Kidney (tissue), 14 donors: Measurements from ENCODE around the gene NFKBIB. TPM values are rescaled to one million over a fixed set of nuclear protein-coding genes. Genes with fewer than 3 reads are reported as not detected.
A peak's percentile ranks its signal among the peaks of the same experiment; 100 is the strongest.
"Not testable (repeated sequence)": the region's sequence is repeated elsewhere in the genome, so short reads cannot be mapped to it uniquely, and the experiment has no call there.

Experiments used
- DNase-seq, 5 donors: peaks; one replicate each; pipeline ENCODE4 v3.0.0-alpha.2; 2013 to 2020
- FAIRE-seq: peaks from 2 replicates; lab custom pipeline; 2012; peaks lifted over from hg19 to GRCh38; lab: Jason Lieb, UNC
- H3K27ac ChIP-seq, 2 donors: one replicate each; pipeline ENCODE4 v1.7.0; 2013; ENCODE audit warnings: low read depth in 2 of 2, low read length in 2 of 2, inconsistent platforms in 1 of 2
- H3K27me3 ChIP-seq: one replicate; pipeline ENCODE4 v1.7.1; 2013; ENCODE audit warnings: low read length, inconsistent platforms; ENCODE audit not compliant: control insufficient read depth, insufficient read depth
- H3K36me3 ChIP-seq, 3 donors: one replicate each; pipeline versions ENCODE4 v1.7.0 to v1.7.1; 2013; ENCODE audit warnings: low read length in 3 of 3, control low read depth in 1 of 3, inconsistent platforms in 1 of 3; ENCODE audit not compliant: insufficient read depth in 3 of 3, control insufficient read depth in 2 of 3
- H3K4me1 ChIP-seq, 3 donors: one replicate each; pipeline versions ENCODE4 v1.7.0 to v1.7.1; 2013; ENCODE audit warnings: low read length in 3 of 3, inconsistent platforms in 1 of 3, low read depth in 1 of 3; ENCODE audit not compliant: control insufficient read depth in 2 of 3, insufficient read depth in 2 of 3
- H3K4me3 ChIP-seq, 3 donors: one replicate each; pipeline versions ENCODE4 v1.7.0 to v1.8.1; 2013; ENCODE audit warnings: low read length in 3 of 3, control low read depth in 1 of 3, inconsistent platforms in 1 of 3
- H3K9ac ChIP-seq, 3 donors: one replicate each; pipeline versions ENCODE4 v1.7.0 to v1.7.1; 2013; ENCODE audit warnings: low read length in 3 of 3, control low read depth in 1 of 3, inconsistent platforms in 1 of 3
- H3K9me3 ChIP-seq, 3 donors: one replicate each; pipeline versions ENCODE4 v1.7.0 to v1.7.1; 2013; ENCODE audit warnings: low read length in 3 of 3, control low read depth in 1 of 3, inconsistent platforms in 1 of 3; ENCODE audit not compliant: control insufficient read depth in 2 of 3, insufficient read depth in 1 of 3
- intact Hi-C: fragments of 100-400 bp; cut with DNase I; formaldehyde crosslinking; loops from one replicate; pipeline ENCODE4 v1.11.1; 2022
- polyA plus RNA-seq: library from polyadenylated mRNA; stranded (reverse); fragments of 350-450 nt; fragmentation: Illumina TruSeq; extraction: RNeasy Lipid Tissue Mini Kit (QIAGEN cat#74804); gene quantifications from one replicate; pipeline ENCODE4 v1.2.3, GENCODE V29; 2014; ENCODE audit warnings: low read depth, low replicate concordance; ENCODE audit not compliant: insufficient read depth
- total RNA-seq: library from RNA; stranded (reverse); fragmentation: NEBNext Ultra II Directional; extraction: Animal tissue kit (Norgen Biotek cat#: 25700); gene quantifications from one replicate; pipeline ENCODE4 v1.2.1, GENCODE V29; 2021
- TF ChIP-seq, protein P1 (sequence below): IDR thresholded peaks from 3 replicates; pipeline ENCODE4 v1.5.1; 2012; ENCODE audit warnings: mild to moderate bottlenecking, moderate library complexity, borderline replicate concordance; ENCODE audit not compliant: insufficient read depth; ENCODE audit errors: extremely low read depth
- donor health status: control.
- donor health status: control.
- donor health status: control.
- donor health status: control.
- donor health status: control.
- donor health status: DM: yes; HTN: yes; CAD: no.
- donor health status: Normal renal cell carcinoma (clear cell type).

Gene NFKBIB
- total and polyA plus RNA-seq, 2 donors from 2014 or later = 23.2 to 37.6 TPM

DNA sequence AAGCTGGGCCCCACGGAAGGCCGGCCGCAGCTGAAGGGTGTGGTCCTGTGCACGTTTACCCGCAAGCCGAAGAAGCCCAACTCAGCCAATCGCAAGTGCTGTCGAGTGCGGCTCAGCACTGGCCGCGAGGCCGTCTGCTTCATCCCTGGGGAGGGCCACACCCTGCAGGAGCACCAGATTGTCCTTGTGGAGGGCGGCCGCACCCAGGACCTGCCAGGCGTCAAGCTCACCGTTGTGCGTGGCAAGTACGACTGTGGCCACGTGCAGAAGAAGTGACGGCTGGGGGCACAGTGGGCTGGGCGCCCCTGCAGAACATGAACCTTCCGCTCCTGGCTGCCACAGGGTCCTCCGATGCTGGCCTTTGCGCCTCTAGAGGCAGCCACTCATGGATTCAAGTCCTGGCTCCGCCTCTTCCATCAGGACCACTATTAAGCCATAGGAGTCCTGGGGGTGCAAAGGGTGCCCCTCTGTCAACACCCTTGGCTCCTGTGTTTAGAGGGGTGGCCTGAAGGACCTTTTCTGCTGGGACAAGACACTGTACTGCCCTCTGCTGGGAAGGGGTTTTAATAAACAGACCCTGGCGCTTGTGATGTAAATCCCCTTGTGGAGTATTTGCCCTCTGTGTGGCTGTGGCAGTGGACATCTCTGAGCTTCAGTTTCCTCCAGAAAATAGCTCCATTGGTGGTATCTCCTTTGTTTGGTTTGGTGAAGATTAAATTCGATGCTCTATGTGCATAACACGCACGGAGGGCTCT lies 32.8 kb downstream of the NFKBIB start:
- Histone ChIP-seq H3K4me3 (no peak overlapping the region), H3K9me3 (no peaks in the 10 kb centered on the region), H3K27me3 (no peaks in the 10 kb centered on the region), H3K4me1 (peaks cover 0 to 15% (median 0%) of the 10 kb centered on the region in 3 donors), H3K36me3 (peaks cover 0 to 5% (median 4%) of the 10 kb centered on the region in 3 donors), H3K9ac (no peak overlapping the region), H3K27ac (no peak overlapping the region)
- TF ChIP-seq, protein P1, sequence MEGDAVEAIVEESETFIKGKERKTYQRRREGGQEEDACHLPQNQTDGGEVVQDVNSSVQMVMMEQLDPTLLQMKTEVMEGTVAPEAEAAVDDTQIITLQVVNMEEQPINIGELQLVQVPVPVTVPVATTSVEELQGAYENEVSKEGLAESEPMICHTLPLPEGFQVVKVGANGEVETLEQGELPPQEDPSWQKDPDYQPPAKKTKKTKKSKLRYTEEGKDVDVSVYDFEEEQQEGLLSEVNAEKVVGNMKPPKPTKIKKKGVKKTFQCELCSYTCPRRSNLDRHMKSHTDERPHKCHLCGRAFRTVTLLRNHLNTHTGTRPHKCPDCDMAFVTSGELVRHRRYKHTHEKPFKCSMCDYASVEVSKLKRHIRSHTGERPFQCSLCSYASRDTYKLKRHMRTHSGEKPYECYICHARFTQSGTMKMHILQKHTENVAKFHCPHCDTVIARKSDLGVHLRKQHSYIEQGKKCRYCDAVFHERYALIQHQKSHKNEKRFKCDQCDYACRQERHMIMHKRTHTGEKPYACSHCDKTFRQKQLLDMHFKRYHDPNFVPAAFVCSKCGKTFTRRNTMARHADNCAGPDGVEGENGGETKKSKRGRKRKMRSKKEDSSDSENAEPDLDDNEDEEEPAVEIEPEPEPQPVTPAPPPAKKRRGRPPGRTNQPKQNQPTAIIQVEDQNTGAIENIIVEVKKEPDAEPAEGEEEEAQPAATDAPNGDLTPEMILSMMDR = peak; percentile 29
- FAIRE-seq = no peak
- intact Hi-C loops = no loop called here
- peak in 3 of 5 donors; percentile 32 to 78 (median 45) for DNase-seq

DNA sequence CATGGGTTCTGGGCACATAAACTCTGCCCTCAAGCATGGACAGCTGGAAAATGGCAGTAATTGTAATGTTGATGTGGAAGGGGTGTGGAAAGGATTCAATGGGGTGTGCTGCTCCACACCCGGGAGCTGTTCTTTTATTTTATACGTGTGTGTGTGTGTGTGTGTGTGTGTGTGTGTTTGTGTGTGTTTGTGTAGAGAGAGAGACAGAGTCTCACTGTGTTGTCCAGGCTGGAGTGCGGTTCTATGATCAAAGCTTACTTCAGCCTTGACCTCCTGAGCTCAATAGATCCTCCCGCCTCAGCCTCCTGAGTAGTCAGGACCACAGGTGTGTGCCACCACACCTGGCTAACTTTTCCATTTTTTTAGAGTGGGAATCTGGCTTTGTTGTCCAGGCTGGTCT lies 33.8 kb downstream of the NFKBIB start:
- Histone ChIP-seq H3K4me3 (no peak overlapping the region), H3K27me3 (no peaks in the 10 kb centered on the region), H3K9me3 (no peaks in the 10 kb centered on the region), H3K9ac (no peak overlapping the region), H3K36me3 (peaks cover 0 to 5% (median 4%) of the 10 kb centered on the region in 3 donors), H3K27ac (no peak overlapping the region), H3K4me1 (peaks cover 0 to 15% (median 0%) of the 10 kb centered on the region in 3 donors)
- TF ChIP-seq, protein P1 = no peak
- DNase-seq (peak in 1 of 5 donors; percentile 10), FAIRE-seq (no peak)
- intact Hi-C loops = no loop called here

DNA sequence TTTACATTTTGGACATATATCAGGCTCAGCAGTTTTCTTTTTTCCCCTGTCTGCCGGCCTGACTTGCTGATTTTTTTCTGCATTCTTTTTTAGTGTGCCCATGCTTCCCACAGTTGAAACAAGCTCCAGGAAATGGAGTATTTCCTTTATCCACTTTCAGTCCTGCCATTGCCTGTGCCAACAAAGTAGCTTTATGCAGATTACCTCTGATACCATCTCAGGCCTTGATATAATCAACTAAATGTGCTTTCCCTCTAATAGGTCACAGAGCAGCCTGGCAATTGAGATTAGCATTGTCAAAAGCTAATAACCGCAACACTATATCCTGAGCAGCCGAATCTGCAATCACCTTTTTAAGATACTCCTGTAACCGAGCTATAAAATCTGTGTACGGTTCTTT lies 40.2 kb downstream of the NFKBIB start:
- peak overlapping the region in 1 of 2 donors; percentile 17 for H3K27ac ChIP-seq
- DNase-seq (no peak), FAIRE-seq (no peak)
- peaks cover 3 to 5% (median 4%) of the 10 kb centered on the region in 3 donors for H3K36me3 ChIP-seq
- no peak overlapping the region for H3K4me3 ChIP-seq
- H3K4me1 ChIP-seq = no peaks in the 10 kb centered on the region
- TF ChIP-seq, protein P1 = no peak
- no peak overlapping the region for H3K9ac ChIP-seq
- no peaks in the 10 kb centered on the region for H3K9me3 ChIP-seq
- intact Hi-C loops = no loop called here
- no peaks in the 10 kb centered on the region for H3K27me3 ChIP-seq

DNA sequence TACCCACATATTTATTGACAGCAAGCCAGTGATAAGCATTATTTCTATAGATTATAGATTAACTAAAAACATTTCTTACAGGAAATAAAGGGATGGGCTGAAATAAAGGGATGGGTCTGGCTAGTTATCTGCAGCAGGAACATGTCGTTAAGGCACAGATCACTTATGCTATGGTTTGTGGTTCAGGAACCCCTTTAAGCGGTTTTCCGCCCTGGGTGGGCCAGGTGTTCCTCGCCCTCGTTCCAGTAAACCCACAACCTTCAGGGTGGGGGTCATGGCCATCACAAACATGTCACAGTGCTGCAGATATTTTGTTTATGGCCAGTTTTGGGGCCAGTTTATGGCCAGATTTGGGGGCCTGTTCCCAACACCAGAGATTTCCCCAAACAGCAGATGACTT lies 41.7 kb downstream of the NFKBIB start:
- H3K27ac ChIP-seq, intact Hi-C loops, H3K36me3 ChIP-seq, H3K4me1 ChIP-seq, H3K9ac ChIP-seq, FAIRE-seq, H3K9me3 ChIP-seq, H3K27me3 ChIP-seq, H3K4me3 ChIP-seq, DNase-seq: not testable (repeated sequence)
